ENCODE results near the gene AKAP6.
"Not testable (repeated sequence)": the region's sequence is repeated elsewhere in the genome, so short reads cannot be mapped to it uniquely, and the experiment has no call there.

The AKAP6 gene

GRCh38 chr14:32578181-32578580 is 249.1 kb downstream of the AKAP6 start:
- Histone ChIP-seq H3K9ac (no peak overlapping the region), H4K20me1 (ENCODE audit: insufficient read depth) (no peaks in the 10 kb centered on the region), H3K36me3 (ENCODE audit: insufficient read depth) (no peaks in the 10 kb centered on the region), H2AFZ (ENCODE audit: low read depth) (no peak overlapping the region), H3K4me1 (ENCODE audit: low read depth, poor library complexity, severe bottlenecking) (no peaks in the 10 kb centered on the region), H3K79me2 (ENCODE audit: insufficient read depth, low read depth) (no peaks in the 10 kb centered on the region), H3K27ac (no peak overlapping the region), H3K4me3 (IDR thresholded peaks at IDR 0.05; ENCODE audit: insufficient read depth, low read depth, low read length) (no peak overlapping the region), H3K4me2 (no peak overlapping the region), H3K27me3 (ENCODE audit: insufficient read depth, low read depth) (no peaks in the 10 kb centered on the region)
- no peak for TF ChIP-seq CTCF (conservative IDR thresholded peaks at IDR 0.05; ENCODE audit: low read depth, low read length)

- not testable (repeated sequence) for H2AFZ ChIP-seq (ENCODE audit: low read depth); H4K20me1 ChIP-seq (ENCODE audit: insufficient read depth); H3K4me1 ChIP-seq (ENCODE audit: low read depth, poor library complexity, severe bottlenecking)
These were observed 254.3 kb downstream of the AKAP6 start for GRCh38 chr14:32583427-32583826.

GRCh38 chr14:32584079-32584478 is 255.0 kb downstream of the AKAP6 start:
- H3K4me1 ChIP-seq (ENCODE audit: low read depth, poor library complexity, severe bottlenecking): no peaks in the 10 kb centered on the region
- no peaks in the 10 kb centered on the region for H4K20me1 ChIP-seq (ENCODE audit: insufficient read depth)
- H3K27ac ChIP-seq: no peak overlapping the region
- no peak overlapping the region for H2AFZ ChIP-seq (ENCODE audit: low read depth)
- H3K4me3 ChIP-seq (IDR thresholded peaks at IDR 0.05; ENCODE audit: insufficient read depth, low read depth, low read length): no peak overlapping the region
- no peaks in the 10 kb centered on the region for H3K79me2 ChIP-seq (ENCODE audit: insufficient read depth, low read depth)
- H3K4me2 ChIP-seq: no peak overlapping the region
- no peak for TF ChIP-seq CTCF (conservative IDR thresholded peaks at IDR 0.05; ENCODE audit: low read depth, low read length)
- H3K27me3 ChIP-seq (ENCODE audit: insufficient read depth, low read depth): no peaks in the 10 kb centered on the region
- no peaks in the 10 kb centered on the region for H3K36me3 ChIP-seq (ENCODE audit: insufficient read depth)
- H3K9ac ChIP-seq: no peak overlapping the region

More at GRCh38 chr14:32583427-32583826, 254.3 kb downstream of the AKAP6 start:
- H3K27ac ChIP-seq; H3K4me2 ChIP-seq; H3K36me3 ChIP-seq (ENCODE audit: insufficient read depth); H3K27me3 ChIP-seq (ENCODE audit: insufficient read depth, low read depth); H3K79me2 ChIP-seq (ENCODE audit: insufficient read depth, low read depth); H3K4me3 ChIP-seq (IDR thresholded peaks at IDR 0.05; ENCODE audit: insufficient read depth, low read depth, low read length); H3K9ac ChIP-seq: not testable (repeated sequence)

GRCh38 chr14:32587461-32587860 is 258.4 kb downstream of the AKAP6 start:
- H2AFZ ChIP-seq (ENCODE audit: low read depth): no peak overlapping the region

More at GRCh38 chr14:32587461-32587860, 258.4 kb downstream of the AKAP6 start:
- no peak overlapping the region for H3K4me2 ChIP-seq
- H3K4me1 ChIP-seq (ENCODE audit: low read depth, poor library complexity, severe bottlenecking): no peaks in the 10 kb centered on the region
- H3K4me3 ChIP-seq (IDR thresholded peaks at IDR 0.05; ENCODE audit: insufficient read depth, low read depth, low read length): no peak overlapping the region
- no peaks in the 10 kb centered on the region for H3K36me3 ChIP-seq (ENCODE audit: insufficient read depth)
- H3K79me2 ChIP-seq (ENCODE audit: insufficient read depth, low read depth): no peaks in the 10 kb centered on the region
- TF ChIP-seq CTCF (conservative IDR thresholded peaks at IDR 0.05; ENCODE audit: low read depth, low read length): no peak
- H4K20me1 ChIP-seq (ENCODE audit: insufficient read depth): no peaks in the 10 kb centered on the region
- H3K27me3 ChIP-seq (ENCODE audit: insufficient read depth, low read depth): no peaks in the 10 kb centered on the region
- no peak overlapping the region for H3K9ac ChIP-seq
- H3K27ac ChIP-seq: no peak overlapping the region

All from KMS-11 (cell line).